ENCODE data around the gene FOXF1.

Gene FOXF1

DNA sequence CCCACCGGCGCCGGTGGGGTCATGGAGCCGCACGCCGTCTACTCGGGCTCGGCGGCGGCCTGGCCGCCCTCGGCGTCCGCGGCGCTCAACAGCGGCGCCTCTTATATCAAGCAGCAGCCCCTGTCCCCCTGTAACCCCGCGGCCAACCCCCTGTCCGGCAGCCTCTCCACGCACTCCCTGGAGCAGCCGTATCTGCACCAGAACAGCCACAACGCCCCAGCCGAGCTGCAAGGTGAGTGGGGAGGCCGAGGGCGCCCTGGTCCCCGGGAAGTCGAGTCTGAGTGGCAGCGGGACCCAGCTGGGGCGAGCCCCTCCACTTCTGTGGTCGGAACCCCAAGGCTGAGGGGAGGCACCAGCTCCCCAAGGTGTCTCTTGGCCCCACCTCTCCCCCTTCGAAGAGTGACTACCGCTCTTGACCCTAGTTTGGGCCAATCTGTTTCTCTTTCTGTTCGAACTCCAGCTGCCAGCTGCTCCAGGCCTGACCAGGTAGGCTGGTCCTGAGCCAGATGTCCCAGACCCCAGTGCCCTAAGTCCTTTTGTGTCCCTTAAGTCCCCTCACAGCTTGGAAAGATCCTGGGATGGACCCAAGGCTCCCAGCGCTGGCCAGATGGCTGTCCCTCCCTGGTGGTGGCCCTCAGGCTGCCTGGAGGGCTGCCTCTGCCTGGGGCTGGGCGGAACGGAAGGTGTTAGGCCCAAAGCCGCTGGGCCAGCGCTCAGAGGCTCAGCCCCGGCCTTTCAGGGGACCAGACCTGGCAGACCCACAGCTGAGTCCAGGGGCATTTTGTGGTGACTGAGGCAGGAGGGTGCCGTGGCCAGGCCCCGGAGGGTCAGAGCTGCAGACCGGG is 1.2 kb downstream of the FOXF1 start:
- no peaks in the 10 kb centered on the region for H3K9me3 ChIP-seq (ENCODE audit: control insufficient read depth in 1 of 2, low read length in 2 of 2)
- peak overlapping the region; percentile 48 to 61 for H3K9ac ChIP-seq (ENCODE audit: low read depth in 1 of 2, low read length in 2 of 2)
- H3K36me3 ChIP-seq (ENCODE audit: control insufficient read depth in 1 of 2, insufficient read depth in 2 of 2, low read length in 2 of 2) = peaks cover 0 to 4% of the 10 kb centered on the region in 2 donors
- peaks cover 51 to 67% of the 10 kb centered on the region in 2 donors for H3K27me3 ChIP-seq (ENCODE audit: control insufficient read depth in 1 of 2, insufficient read depth in 2 of 2, low read length in 2 of 2)
- H3K4me1 ChIP-seq (ENCODE audit: control insufficient read depth in 1 of 2, insufficient read depth in 2 of 2, low read length in 2 of 2) = peaks cover 0 to 6% of the 10 kb centered on the region in 2 donors
- peak overlapping the region; percentile 61 to 68 for H3K4me3 ChIP-seq (ENCODE audit: low read depth in 1 of 2, low read length in 2 of 2)
- H3K27ac ChIP-seq (ENCODE audit: low read depth, low read length) = peak overlapping the region; percentile 80

DNA sequence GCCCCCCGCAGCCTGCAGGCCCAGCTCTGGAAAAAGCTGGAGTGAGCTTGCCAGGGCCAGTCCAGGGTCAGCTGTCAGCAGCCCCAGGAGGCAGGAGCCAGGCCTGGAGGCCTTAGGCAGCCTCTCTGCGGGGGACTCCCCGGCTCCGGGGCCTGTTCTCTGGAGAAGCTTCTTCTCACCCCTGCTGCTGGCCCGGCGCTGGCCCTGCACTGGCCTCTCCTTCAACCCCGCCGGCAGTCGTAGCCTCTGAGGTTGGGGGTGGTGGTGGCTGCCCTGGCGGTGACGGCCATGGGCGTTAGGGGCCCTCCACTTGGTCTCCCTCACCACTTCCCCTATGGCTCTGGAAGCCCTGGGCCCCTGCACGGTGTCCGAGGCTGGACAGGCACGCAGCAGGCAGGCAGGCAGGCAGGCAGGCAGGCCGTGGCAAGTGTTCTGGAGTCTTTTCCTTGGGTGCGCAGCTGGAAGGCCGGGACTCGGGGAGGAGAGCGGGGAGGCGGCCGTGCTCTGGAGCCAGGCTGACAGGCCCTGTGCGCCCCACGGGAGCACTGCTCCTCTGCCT is 2.1 kb downstream of the FOXF1 start:
- Histone ChIP-seq H3K4me3 (ENCODE audit: low read depth in 1 of 2, low read length in 2 of 2) (peak overlapping the region; percentile 61 to 68), H3K27ac (ENCODE audit: low read depth, low read length) (peak overlapping the region; percentile 56), H3K4me1 (ENCODE audit: control insufficient read depth in 1 of 2, insufficient read depth in 2 of 2, low read length in 2 of 2) (peaks cover 0 to 6% of the 10 kb centered on the region in 2 donors), H3K9ac (ENCODE audit: low read depth in 1 of 2, low read length in 2 of 2) (peak overlapping the region in 1 of 2 donors; percentile 61), H3K27me3 (ENCODE audit: control insufficient read depth in 1 of 2, insufficient read depth in 2 of 2, low read length in 2 of 2) (peaks cover 49 to 67% of the 10 kb centered on the region in 2 donors), H3K36me3 (ENCODE audit: control insufficient read depth in 1 of 2, insufficient read depth in 2 of 2, low read length in 2 of 2) (peaks cover 0 to 4% of the 10 kb centered on the region in 2 donors), H3K9me3 (ENCODE audit: control insufficient read depth in 1 of 2, low read length in 2 of 2) (no peaks in the 10 kb centered on the region)

DNA sequence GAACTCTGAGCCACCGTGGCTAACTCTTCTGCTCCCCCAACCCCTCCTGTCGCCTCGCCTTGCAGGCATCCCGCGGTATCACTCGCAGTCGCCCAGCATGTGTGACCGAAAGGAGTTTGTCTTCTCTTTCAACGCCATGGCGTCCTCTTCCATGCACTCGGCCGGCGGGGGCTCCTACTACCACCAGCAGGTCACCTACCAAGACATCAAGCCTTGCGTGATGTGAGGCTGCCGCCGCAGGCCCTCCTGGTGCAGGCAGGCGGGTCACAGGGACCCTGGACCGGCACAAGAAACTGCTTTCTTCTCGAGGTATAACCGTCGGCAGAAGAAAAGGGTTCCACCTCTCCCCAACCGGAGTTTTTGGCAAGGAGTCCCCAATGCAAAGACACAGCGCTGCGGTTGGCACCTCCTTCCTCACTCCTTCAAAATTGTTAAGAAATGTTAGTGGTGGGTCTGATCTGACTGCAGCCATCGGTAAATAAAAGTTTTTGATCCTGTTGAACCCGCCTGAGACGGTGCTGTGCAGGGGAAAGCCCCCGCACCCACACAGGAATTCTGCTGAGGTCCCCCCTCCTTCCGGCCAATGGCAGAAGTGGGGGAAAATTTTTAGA is 2.6 kb downstream of the FOXF1 start:
- H3K4me1 ChIP-seq (ENCODE audit: control insufficient read depth in 1 of 2, insufficient read depth in 2 of 2, low read length in 2 of 2) = peaks cover 0 to 11% of the 10 kb centered on the region in 2 donors
- peak overlapping the region; percentile 38 to 61 for H3K9ac ChIP-seq (ENCODE audit: low read depth in 1 of 2, low read length in 2 of 2)
- no peaks in the 10 kb centered on the region for H3K9me3 ChIP-seq (ENCODE audit: control insufficient read depth in 1 of 2, low read length in 2 of 2)
- H3K36me3 ChIP-seq (ENCODE audit: control insufficient read depth in 1 of 2, insufficient read depth in 2 of 2, low read length in 2 of 2) = peaks cover 0 to 4% of the 10 kb centered on the region in 2 donors
- H3K4me3 ChIP-seq (ENCODE audit: low read depth in 1 of 2, low read length in 2 of 2) = peak overlapping the region; percentile 61 to 68
- H3K27me3 ChIP-seq (ENCODE audit: control insufficient read depth in 1 of 2, insufficient read depth in 2 of 2, low read length in 2 of 2) = peaks cover 48 to 64% of the 10 kb centered on the region in 2 donors
- peak overlapping the region; percentile 56 for H3K27ac ChIP-seq (ENCODE audit: low read depth, low read length)

DNA sequence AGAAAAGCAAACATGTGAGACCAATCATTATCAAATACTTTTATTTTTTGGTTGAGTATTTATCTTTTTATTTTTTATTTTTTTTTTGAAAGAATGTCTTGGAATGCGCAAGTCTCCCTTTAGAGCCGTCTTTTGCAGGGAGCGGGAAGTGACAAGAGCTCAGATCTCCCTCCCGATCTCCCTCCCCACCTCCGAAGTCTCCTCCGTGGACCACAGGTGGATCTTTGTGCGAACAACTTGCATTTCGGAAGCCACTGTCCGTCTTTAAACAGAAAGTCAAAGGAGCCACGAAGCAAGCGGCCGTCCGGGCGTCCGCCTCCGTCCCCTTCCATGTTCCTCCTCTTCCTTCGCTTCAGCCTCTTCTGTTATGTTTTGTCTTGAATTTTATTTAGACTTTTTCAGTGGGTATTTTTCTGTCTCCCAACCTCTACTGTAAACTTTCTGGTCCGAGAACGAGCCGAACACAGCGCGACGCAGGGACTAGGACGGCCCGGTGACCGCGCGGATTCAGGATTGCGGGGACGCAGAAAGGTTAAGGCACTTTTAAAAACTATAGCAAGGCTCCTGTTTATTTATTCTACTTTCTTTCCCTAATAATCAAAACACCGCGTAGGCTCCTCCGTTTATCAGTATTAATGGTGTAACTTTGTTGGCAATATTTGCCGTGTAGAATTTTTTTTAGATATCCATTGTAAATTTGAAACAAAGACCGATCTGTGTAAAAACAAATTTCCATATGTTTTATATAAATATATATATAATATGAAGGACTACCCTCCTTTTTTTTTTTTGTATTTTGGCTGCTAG is 3.3 kb downstream of the FOXF1 start:
- peaks cover 0 to 4% of the 10 kb centered on the region in 2 donors for H3K36me3 ChIP-seq (ENCODE audit: control insufficient read depth in 1 of 2, insufficient read depth in 2 of 2, low read length in 2 of 2)
- peak overlapping the region in 1 of 2 donors; percentile 68 for H3K4me3 ChIP-seq (ENCODE audit: low read depth in 1 of 2, low read length in 2 of 2)

DNA sequence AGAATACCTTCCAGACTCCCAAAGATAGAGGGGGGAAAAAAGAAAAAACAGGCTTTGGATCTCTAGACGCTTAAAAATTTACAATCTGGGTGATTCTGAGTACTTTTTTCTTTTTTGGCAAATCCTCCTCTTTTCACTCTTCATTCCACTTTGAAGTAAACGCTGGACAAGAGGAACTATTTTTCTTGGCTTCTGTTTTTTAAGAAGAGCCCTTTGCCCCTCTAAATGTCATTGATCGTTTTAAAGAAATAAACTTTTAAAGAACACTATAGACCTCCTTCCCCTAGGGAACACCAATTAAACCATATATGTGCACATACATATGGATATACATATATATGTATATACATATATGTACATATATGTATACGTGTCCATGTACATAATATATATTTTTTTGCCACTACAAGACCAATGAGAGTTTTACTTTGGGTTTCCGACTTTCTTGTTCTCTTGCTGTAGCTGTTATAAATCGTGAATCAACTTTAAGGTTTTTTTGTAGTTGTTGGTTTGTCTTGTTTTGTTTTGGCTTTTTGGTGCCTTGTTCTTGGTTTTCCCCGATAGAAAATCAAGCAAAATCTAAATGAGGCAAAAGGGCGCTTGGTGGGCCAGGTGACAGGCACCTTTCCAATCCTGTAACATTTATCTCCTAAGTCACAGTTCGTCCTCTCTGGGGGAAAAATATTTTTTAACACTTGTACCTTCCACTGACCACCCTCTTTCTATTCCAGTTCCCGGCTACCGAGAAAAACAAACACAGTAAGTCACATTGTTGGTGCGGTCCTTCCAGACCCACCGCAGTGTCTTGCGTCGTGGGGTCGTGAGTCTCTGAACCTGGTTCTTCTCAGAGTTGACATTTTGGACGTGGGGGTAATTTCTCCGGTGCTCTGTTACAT is 4.4 kb downstream of the FOXF1 start:
- H3K27ac ChIP-seq (ENCODE audit: low read depth, low read length) = peak overlapping the region; percentile 58
- peaks cover 0 to 16% of the 10 kb centered on the region in 2 donors for H3K4me1 ChIP-seq (ENCODE audit: control insufficient read depth in 1 of 2, insufficient read depth in 2 of 2, low read length in 2 of 2)
- peaks cover 50 to 56% of the 10 kb centered on the region in 2 donors for H3K27me3 ChIP-seq (ENCODE audit: control insufficient read depth in 1 of 2, insufficient read depth in 2 of 2, low read length in 2 of 2)
- peak overlapping the region in 1 of 2 donors; percentile 46 for H3K9ac ChIP-seq (ENCODE audit: low read depth in 1 of 2, low read length in 2 of 2)
- H3K9me3 ChIP-seq (ENCODE audit: control insufficient read depth in 1 of 2, low read length in 2 of 2) = no peaks in the 10 kb centered on the region
- H3K36me3 ChIP-seq (ENCODE audit: control insufficient read depth in 1 of 2, insufficient read depth in 2 of 2, low read length in 2 of 2) = peaks cover 0 to 4% of the 10 kb centered on the region in 2 donors
- peak overlapping the region; percentile 48 for H3K4me3 ChIP-seq (ENCODE audit: low read depth in 1 of 2, low read length in 2 of 2)

More for the DNA sequence above, 3.3 kb downstream of the FOXF1 start:
- Histone ChIP-seq H3K9ac (ENCODE audit: low read depth in 1 of 2, low read length in 2 of 2) (peak overlapping the region; percentile 21 to 54), H3K9me3 (ENCODE audit: control insufficient read depth in 1 of 2, low read length in 2 of 2) (no peaks in the 10 kb centered on the region), H3K4me1 (ENCODE audit: control insufficient read depth in 1 of 2, insufficient read depth in 2 of 2, low read length in 2 of 2) (peaks cover 0 to 15% of the 10 kb centered on the region in 2 donors), H3K27me3 (ENCODE audit: control insufficient read depth in 1 of 2, insufficient read depth in 2 of 2, low read length in 2 of 2) (peaks cover 47 to 58% of the 10 kb centered on the region in 2 donors), H3K27ac (ENCODE audit: low read depth, low read length) (no peak overlapping the region)

DNA sequence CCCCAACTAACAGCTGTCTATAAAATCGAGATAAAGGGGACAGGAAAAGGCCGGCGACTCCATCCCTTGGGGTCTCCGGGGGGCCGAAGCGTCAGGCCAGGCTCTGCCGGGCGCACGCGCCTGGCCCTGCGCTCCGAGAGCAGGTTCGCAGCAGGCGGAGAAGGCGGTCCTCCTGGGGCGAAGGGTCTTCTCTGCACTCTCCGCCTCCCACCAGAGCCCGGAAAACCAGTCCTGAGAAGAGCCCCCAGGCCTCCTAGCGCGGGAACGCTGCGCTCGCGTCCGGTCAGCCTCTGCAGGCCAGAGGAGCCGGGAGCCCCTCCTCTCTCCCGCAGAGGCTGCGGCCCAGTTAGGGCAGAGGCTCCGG is 5.1 kb downstream of the FOXF1 start:
- H3K4me1 ChIP-seq (ENCODE audit: control insufficient read depth in 1 of 2, insufficient read depth in 2 of 2, low read length in 2 of 2) = peaks cover 0 to 19% of the 10 kb centered on the region in 2 donors
- peak overlapping the region; percentile 48 for H3K4me3 ChIP-seq (ENCODE audit: low read depth in 1 of 2, low read length in 2 of 2)
- H3K27ac ChIP-seq (ENCODE audit: low read depth, low read length) = peak overlapping the region; percentile 58
- peaks cover 0 to 4% of the 10 kb centered on the region in 2 donors for H3K36me3 ChIP-seq (ENCODE audit: control insufficient read depth in 1 of 2, insufficient read depth in 2 of 2, low read length in 2 of 2)
- H3K9ac ChIP-seq (ENCODE audit: low read depth in 1 of 2, low read length in 2 of 2) = peak overlapping the region; percentile 32 to 46
- no peaks in the 10 kb centered on the region for H3K9me3 ChIP-seq (ENCODE audit: control insufficient read depth in 1 of 2, low read length in 2 of 2)
- H3K27me3 ChIP-seq (ENCODE audit: control insufficient read depth in 1 of 2, insufficient read depth in 2 of 2, low read length in 2 of 2) = peaks cover 51 to 59% of the 10 kb centered on the region in 2 donors

DNA sequence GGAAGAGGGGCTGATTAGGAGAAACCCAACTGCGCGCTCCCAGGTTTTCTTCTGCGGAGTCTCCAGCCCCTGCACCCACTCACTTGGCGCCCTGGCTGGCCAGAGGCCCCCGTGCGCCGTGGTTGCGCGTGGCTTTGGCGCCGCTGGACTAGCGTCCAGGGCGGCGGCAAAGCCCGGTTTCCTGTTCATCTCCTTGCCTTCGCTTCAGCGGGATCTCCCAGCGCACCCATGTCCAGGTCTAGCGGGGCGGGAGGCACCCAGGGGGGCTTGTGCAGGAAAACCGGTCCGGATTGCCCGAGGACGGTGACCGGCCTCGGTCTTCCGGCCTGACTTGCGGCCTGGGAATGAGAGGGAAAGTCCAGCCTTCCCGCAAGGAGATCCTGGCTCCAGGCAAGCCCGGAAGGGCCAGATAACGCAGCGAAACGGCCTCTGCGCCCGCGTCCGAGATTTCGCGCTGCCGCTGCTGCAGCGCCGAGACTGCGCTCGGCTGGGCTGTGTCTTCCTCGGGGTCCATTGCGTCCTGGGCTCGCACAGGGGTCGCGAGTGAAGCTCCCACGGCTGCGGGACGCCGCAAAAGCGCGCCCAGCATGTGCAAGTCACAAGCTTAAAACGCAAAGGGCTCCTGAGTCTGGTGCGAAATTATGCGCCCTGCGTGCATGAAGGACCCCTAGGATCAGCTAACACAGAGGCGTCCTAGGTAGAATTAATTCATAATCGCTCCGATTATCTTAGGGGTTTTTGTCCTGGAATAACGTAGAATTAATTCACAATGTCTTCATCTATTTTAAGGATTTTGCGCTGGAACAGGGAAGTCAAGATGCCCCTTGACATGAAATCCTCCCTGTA is 5.7 kb downstream of the FOXF1 start:
- H3K27ac ChIP-seq (ENCODE audit: low read depth, low read length) = peak overlapping the region; percentile 58
- H3K9me3 ChIP-seq (ENCODE audit: control insufficient read depth in 1 of 2, low read length in 2 of 2) = no peaks in the 10 kb centered on the region
- peak overlapping the region; percentile 48 for H3K4me3 ChIP-seq (ENCODE audit: low read depth in 1 of 2, low read length in 2 of 2)
- H3K36me3 ChIP-seq (ENCODE audit: control insufficient read depth in 1 of 2, insufficient read depth in 2 of 2, low read length in 2 of 2) = peaks cover 0 to 4% of the 10 kb centered on the region in 2 donors
- peak overlapping the region; percentile 32 to 46 for H3K9ac ChIP-seq (ENCODE audit: low read depth in 1 of 2, low read length in 2 of 2)
- H3K4me1 ChIP-seq (ENCODE audit: control insufficient read depth in 1 of 2, insufficient read depth in 2 of 2, low read length in 2 of 2) = peaks cover 0 to 19% of the 10 kb centered on the region in 2 donors
- H3K27me3 ChIP-seq (ENCODE audit: control insufficient read depth in 1 of 2, insufficient read depth in 2 of 2, low read length in 2 of 2) = peaks cover 51 to 60% of the 10 kb centered on the region in 2 donors

DNA sequence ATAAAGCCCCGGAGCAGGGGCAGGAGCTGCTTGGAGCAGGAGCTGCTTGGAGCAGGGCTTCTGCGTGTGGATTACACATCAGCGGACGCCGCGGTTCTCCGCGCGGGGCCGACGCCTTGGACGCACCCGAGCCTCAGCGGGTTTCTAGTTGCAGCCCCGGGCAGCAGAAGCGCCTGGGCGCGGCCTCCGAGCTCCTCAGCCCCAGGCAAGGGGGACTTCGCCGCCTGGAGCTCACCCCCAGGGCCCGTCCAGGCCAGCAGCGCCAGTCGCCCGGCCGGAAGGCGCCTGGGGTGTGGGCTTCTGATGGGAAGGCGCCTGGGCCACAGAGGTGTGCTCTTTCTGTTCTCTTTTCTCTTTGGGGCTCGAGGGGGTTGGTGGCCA is 6.3 kb downstream of the FOXF1 start:
- peaks cover 0 to 19% of the 10 kb centered on the region in 2 donors for H3K4me1 ChIP-seq (ENCODE audit: control insufficient read depth in 1 of 2, insufficient read depth in 2 of 2, low read length in 2 of 2)
- H3K36me3 ChIP-seq (ENCODE audit: control insufficient read depth in 1 of 2, insufficient read depth in 2 of 2, low read length in 2 of 2) = peaks cover 0 to 4% of the 10 kb centered on the region in 2 donors
- peaks cover 48 to 62% of the 10 kb centered on the region in 2 donors for H3K27me3 ChIP-seq (ENCODE audit: control insufficient read depth in 1 of 2, insufficient read depth in 2 of 2, low read length in 2 of 2)
- H3K4me3 ChIP-seq (ENCODE audit: low read depth in 1 of 2, low read length in 2 of 2) = peak overlapping the region in 1 of 2 donors; percentile 48
- peak overlapping the region; percentile 50 for H3K27ac ChIP-seq (ENCODE audit: low read depth, low read length)
- H3K9me3 ChIP-seq (ENCODE audit: control insufficient read depth in 1 of 2, low read length in 2 of 2) = no peaks in the 10 kb centered on the region
- H3K9ac ChIP-seq (ENCODE audit: low read depth in 1 of 2, low read length in 2 of 2) = peak overlapping the region; percentile 32 to 37
